ENCODE data around the gene KMT2C.
"Not testable (repeated sequence)": the region's sequence is repeated elsewhere in the genome, so short reads cannot be mapped to it uniquely, and the experiment has no call there.

Gene KMT2C

GRCh38 chr7:152329469-152329868, 106.3 kb downstream of the KMT2C start:
- Mint-ChIP-seq H3K27ac (no peak overlapping the region), H3K27me3 (no peaks in the 10 kb centered on the region), H3K4me3 (no peak overlapping the region), H3K4me1 (peaks cover 46% of the 10 kb centered on the region), H3K36me3 (peaks cover 19% of the 10 kb centered on the region), H3K9me3 (no peaks in the 10 kb centered on the region)

- no peaks in the 10 kb centered on the region for H3K27me3 Mint-ChIP-seq
- H3K4me3 Mint-ChIP-seq, result no peak overlapping the region
- H3K4me1 Mint-ChIP-seq, result peaks cover 40% of the 10 kb centered on the region
- H3K27ac Mint-ChIP-seq, result peak overlapping the region; percentile 27
- no peaks in the 10 kb centered on the region for H3K9me3 Mint-ChIP-seq
- H3K36me3 Mint-ChIP-seq, result peaks cover 22% of the 10 kb centered on the region
Measured at GRCh38 chr7:152328234-152328633, 107.6 kb downstream of the KMT2C start.

GRCh38 chr7:152315845-152316244, 120.0 kb downstream of the KMT2C start:
- Mint-ChIP-seq H3K36me3 (peaks cover 10% of the 10 kb centered on the region), H3K27ac (no peak overlapping the region), H3K4me1 (peaks cover 59% of the 10 kb centered on the region), H3K27me3 (no peaks in the 10 kb centered on the region), H3K4me3 (no peak overlapping the region), H3K9me3 (no peaks in the 10 kb centered on the region)

- H3K27me3 Mint-ChIP-seq, result no peaks in the 10 kb centered on the region
- peak overlapping the region; percentile 53 for H3K4me3 Mint-ChIP-seq
- H3K4me1 Mint-ChIP-seq, result peaks cover 52% of the 10 kb centered on the region
Measured at GRCh38 chr7:152313831-152314604, 121.8 kb downstream of the KMT2C start.

GRCh38 chr7:152313217-152313616, 122.6 kb downstream of the KMT2C start:
- H3K27me3 Mint-ChIP-seq, result no peaks in the 10 kb centered on the region
- peak overlapping the region; percentile 72 for H3K27ac Mint-ChIP-seq
- H3K36me3 Mint-ChIP-seq, result peaks cover 6% of the 10 kb centered on the region
- no peak overlapping the region for H3K4me3 Mint-ChIP-seq
- H3K9me3 Mint-ChIP-seq, result no peaks in the 10 kb centered on the region
- H3K4me1 Mint-ChIP-seq, result peaks cover 52% of the 10 kb centered on the region

More at GRCh38 chr7:152313831-152314604, 121.8 kb downstream of the KMT2C start:
- H3K36me3 Mint-ChIP-seq, result peaks cover 5% of the 10 kb centered on the region
- H3K27ac Mint-ChIP-seq, result peak overlapping the region; percentile 3
- H3K9me3 Mint-ChIP-seq, result no peaks in the 10 kb centered on the region

- Mint-ChIP-seq H3K27me3 (no peaks in the 10 kb centered on the region), H3K4me1 (peaks cover 49% of the 10 kb centered on the region), H3K27ac (no peak overlapping the region), H3K36me3 (peaks cover 11% of the 10 kb centered on the region), H3K9me3 (no peaks in the 10 kb centered on the region), H3K4me3 (no peak overlapping the region)
Measured at GRCh38 chr7:152312316-152312715, 123.5 kb downstream of the KMT2C start.

GRCh38 chr7:152307902-152308301, 127.9 kb downstream of the KMT2C start:
- no peaks in the 10 kb centered on the region for H3K9me3 Mint-ChIP-seq
- H3K4me3 Mint-ChIP-seq, result no peak overlapping the region
- peaks cover 24% of the 10 kb centered on the region for H3K36me3 Mint-ChIP-seq

GRCh38 chr7:152299542-152300143, 136.2 kb downstream of the KMT2C start:
- H3K4me1 Mint-ChIP-seq, H3K27me3 Mint-ChIP-seq, H3K9me3 Mint-ChIP-seq, H3K4me3 Mint-ChIP-seq, H3K27ac Mint-ChIP-seq: not testable (repeated sequence)
- peaks cover 32% of the 10 kb centered on the region for H3K36me3 Mint-ChIP-seq

More at GRCh38 chr7:152307902-152308301, 127.9 kb downstream of the KMT2C start:
- no peaks in the 10 kb centered on the region for H3K27me3 Mint-ChIP-seq
- H3K4me1 Mint-ChIP-seq, result peaks cover 15% of the 10 kb centered on the region
- H3K27ac Mint-ChIP-seq, result peak overlapping the region; percentile 23

- Mint-ChIP-seq H3K27me3 (no peaks in the 10 kb centered on the region), H3K4me3 (no peak overlapping the region), H3K27ac (no peak overlapping the region), H3K9me3 (no peaks in the 10 kb centered on the region), H3K4me1 (peaks cover 4% of the 10 kb centered on the region), H3K36me3 (peaks cover 35% of the 10 kb centered on the region)
Measured at GRCh38 chr7:152292897-152293296, 142.9 kb downstream of the KMT2C start.

- not testable (repeated sequence) for H3K27me3 Mint-ChIP-seq, H3K27ac Mint-ChIP-seq, H3K9me3 Mint-ChIP-seq, H3K4me1 Mint-ChIP-seq, H3K4me3 Mint-ChIP-seq
- peaks cover 15% of the 10 kb centered on the region for H3K36me3 Mint-ChIP-seq
Measured at GRCh38 chr7:152286972-152287371, 148.8 kb downstream of the KMT2C start.

- H3K9me3 Mint-ChIP-seq, H3K4me3 Mint-ChIP-seq, H3K4me1 Mint-ChIP-seq, H3K27me3 Mint-ChIP-seq, H3K27ac Mint-ChIP-seq: not testable (repeated sequence)
- peaks cover 13% of the 10 kb centered on the region for H3K36me3 Mint-ChIP-seq
Measured at GRCh38 chr7:152286219-152286618, 149.6 kb downstream of the KMT2C start.

GRCh38 chr7:152284998-152285397, 150.8 kb downstream of the KMT2C start:
- not testable (repeated sequence) for H3K27me3 Mint-ChIP-seq, H3K4me1 Mint-ChIP-seq, H3K27ac Mint-ChIP-seq, H3K4me3 Mint-ChIP-seq, H3K9me3 Mint-ChIP-seq
- peaks cover 10% of the 10 kb centered on the region for H3K36me3 Mint-ChIP-seq

- not testable (repeated sequence) for H3K4me3 Mint-ChIP-seq, H3K27me3 Mint-ChIP-seq, H3K27ac Mint-ChIP-seq, H3K4me1 Mint-ChIP-seq, H3K36me3 Mint-ChIP-seq, H3K9me3 Mint-ChIP-seq
Measured at GRCh38 chr7:152277687-152278086, 158.1 kb downstream of the KMT2C start.

GRCh38 chr7:152270427-152270826, 165.4 kb downstream of the KMT2C start:
- not testable (repeated sequence) for H3K9me3 Mint-ChIP-seq, H3K27me3 Mint-ChIP-seq, H3K27ac Mint-ChIP-seq, H3K4me3 Mint-ChIP-seq, H3K4me1 Mint-ChIP-seq
- peaks cover 19% of the 10 kb centered on the region for H3K36me3 Mint-ChIP-seq

- H3K9me3 Mint-ChIP-seq, H3K4me3 Mint-ChIP-seq, H3K27me3 Mint-ChIP-seq, H3K27ac Mint-ChIP-seq: not testable (repeated sequence)
- H3K36me3 Mint-ChIP-seq, result peaks cover 29% of the 10 kb centered on the region
- peaks cover 17% of the 10 kb centered on the region for H3K4me1 Mint-ChIP-seq
Measured at GRCh38 chr7:152266859-152267258, 168.9 kb downstream of the KMT2C start.

- H3K9me3 Mint-ChIP-seq, H3K27me3 Mint-ChIP-seq, H3K27ac Mint-ChIP-seq, H3K4me3 Mint-ChIP-seq: not testable (repeated sequence)
- Mint-ChIP-seq H3K4me1 (peaks cover 17% of the 10 kb centered on the region), H3K36me3 (peaks cover 25% of the 10 kb centered on the region)
Measured at GRCh38 chr7:152264915-152265314, 170.9 kb downstream of the KMT2C start.
